Keratinocyte (primary cell): ENCODE data around the gene MISP. TPM values are rescaled to one million over a fixed set of nuclear protein-coding genes. Genes with fewer than 3 reads are reported as not detected.

Experiments
- DNase-seq: peaks from one replicate; pipeline ENCODE4 v3.0.0-alpha.2; 2011; ENCODE audit warnings: low read depth, missing footprints, low spot score
- FAIRE-seq: peaks from 2 replicates; lab custom pipeline; 2011; peaks lifted over from hg19 to GRCh38; lab: Jason Lieb, UNC
- H2AFZ ChIP-seq: 2 replicates; pipeline ENCODE4 v1.6.0; 2012; ENCODE audit warnings: low read length, control low read depth, inconsistent platforms; ENCODE audit not compliant: control insufficient read depth
- H3K27ac ChIP-seq: 2 replicates; pipeline ENCODE4 v1.5.1; 2011; ENCODE audit warnings: low read length; ENCODE audit not compliant: control insufficient read depth, insufficient read depth
- H3K27me3 ChIP-seq: 3 replicates; pipeline ENCODE4 v1.6.0; 2011; ENCODE audit warnings: low read length; ENCODE audit not compliant: control insufficient read depth, insufficient read depth; ENCODE audit errors: extremely low read depth
- H3K36me3 ChIP-seq, 2 experiments: 2 replicates in 1 of 2; 3 replicates in 1 of 2; pipeline ENCODE4 v1.5.1; 2011; ENCODE audit warnings: low read length in 2 of 2, mild to moderate bottlenecking in 1 of 2; ENCODE audit not compliant: control insufficient read depth in 2 of 2, insufficient read depth in 2 of 2; ENCODE audit errors: extremely low read depth in 1 of 2
- H3K4me1 ChIP-seq: 3 replicates; pipeline ENCODE4 v1.5.1; 2011; ENCODE audit warnings: low read length; ENCODE audit not compliant: control insufficient read depth, insufficient read depth; ENCODE audit errors: extremely low read depth
- H3K4me2 ChIP-seq: 3 replicates; pipeline ENCODE4 v1.6.0; 2011; ENCODE audit warnings: low read depth, low read length; ENCODE audit not compliant: control insufficient read depth, insufficient read depth; ENCODE audit errors: extremely low read depth
- H3K4me3 ChIP-seq, 3 experiments: fragments of 200-600 bp in 1 of 3; sonication (generic) in 1 of 3; 2 replicates in 2 of 3; 3 replicates in 1 of 3; pipeline ENCODE4 v1.5.1; 2011 to 2016; ENCODE audit warnings: low read length in 3 of 3, mild to moderate bottlenecking in 3 of 3, control low read depth in 2 of 3, inconsistent platforms in 1 of 3, low read depth in 1 of 3, mixed read lengths in 1 of 3, mixed run types in 1 of 3, moderate library complexity in 1 of 3; ENCODE audit not compliant: control insufficient read depth in 2 of 3, insufficient read depth in 2 of 3; ENCODE audit errors: extremely low read depth in 1 of 3
- H3K79me2 ChIP-seq: 2 replicates; pipeline ENCODE4 v1.6.0; 2012; ENCODE audit warnings: low read length; ENCODE audit not compliant: control insufficient read depth, insufficient read depth
- H3K9ac ChIP-seq: 3 replicates; pipeline ENCODE4 v1.6.0; 2011; ENCODE audit warnings: low read length; ENCODE audit not compliant: control insufficient read depth, insufficient read depth; ENCODE audit errors: extremely low read depth
- H3K9me1 ChIP-seq: 3 replicates; pipeline ENCODE4 v1.6.0; 2011; ENCODE audit warnings: low read length; ENCODE audit not compliant: control insufficient read depth, insufficient read depth; ENCODE audit errors: extremely low read depth
- H3K9me3 ChIP-seq: 2 replicates; pipeline ENCODE4 v1.5.1; 2012; ENCODE audit warnings: low read depth, low read length; ENCODE audit not compliant: control insufficient read depth
- H4K20me1 ChIP-seq: 3 replicates; pipeline ENCODE4 v1.6.0; 2011; ENCODE audit warnings: low read length; ENCODE audit not compliant: control insufficient read depth, insufficient read depth; ENCODE audit errors: extremely low read depth
- CTCF ChIP-seq, 3 experiments: IDR thresholded peaks in 1 of 3; conservative IDR thresholded peaks in 1 of 3; optimal IDR thresholded peaks in 1 of 3; 2 replicates in 2 of 3; 3 replicates in 1 of 3; pipeline versions ENCODE3 to v1.5.1; 2011; ENCODE audit warnings: low read length in 3 of 3, mild to moderate bottlenecking in 3 of 3, moderate library complexity in 2 of 3, control low read depth in 1 of 3, inconsistent platforms in 1 of 3; ENCODE audit not compliant: insufficient read depth in 2 of 3; ENCODE audit errors: extremely low read depth in 1 of 3
- EZH2 ChIP-seq: IDR thresholded peaks from one replicate; pipeline ENCODE4 v1.6.1; 2012; ENCODE audit warnings: inconsistent platforms, mild to moderate bottlenecking, low read length, moderate library complexity
- dilution Hi-C: fragments of 300-500 bp; cut with MboI; formaldehyde crosslinking; loops from one replicate; pipeline ENCODE4 v1.7.0; 2020; ENCODE audit warnings: low sequenced_read_pairs; ENCODE audit not compliant: extremely low pct_ligation_motif_present
- polyA plus RNA-seq, 5 experiments: library from polyadenylated mRNA; depleted of rRNA in 3 of 5; stranded (reverse) in 3 of 5; stranded (forward) in 1 of 5; unstranded in 1 of 5; fragments of >200 nt; gene quantifications; 1 replicate in 1 of 5; 2 replicates in 3 of 5; 3 replicates in 1 of 5; pipeline versions ENCODE4 v1.2.1 to v1.2.3, GENCODE V29; 2011 to 2012; ENCODE audit warnings: missing spikeins in 2 of 5, low read depth in 1 of 5, low replicate concordance in 1 of 5

MISP gene
- polyA plus RNA-seq, 1 donor (not counting 4 experiments of a cell fraction or from before 2014, with no cell fraction given): 17.5 TPM

- Histone ChIP-seq H3K4me1 (no peaks in the 10 kb centered on the region), H3K9me1 (no peaks in the 10 kb centered on the region), H3K4me2 (no peak overlapping the region), H3K36me3 (no peaks in the 10 kb centered on the region), H2AFZ (no peak overlapping the region), H3K27me3 (no peaks in the 10 kb centered on the region), H3K9ac (no peak overlapping the region), H3K9me3 (no peaks in the 10 kb centered on the region), H3K4me3 (no peak overlapping the region), H3K27ac (no peak overlapping the region), H4K20me1 (no peaks in the 10 kb centered on the region), H3K79me2 (no peaks in the 10 kb centered on the region)
- FAIRE-seq (no peak), DNase-seq (no peak)
- dilution Hi-C loops: no loop called here
- TF ChIP-seq EZH2 (no peak), CTCF (optimal IDR thresholded peaks at IDR 0.05 in 1 of 3, IDR thresholded peaks at IDR 0.05 in 1 of 3, conservative IDR thresholded peaks at IDR 0.05 in 1 of 3; ENCODE audit: extremely low read depth in 1 of 3, insufficient read depth in 2 of 3, low read length in 3 of 3) (no peak)
Measured at GRCh38 chr19:736125-736524, 14.8 kb upstream of the MISP start.

- Histone ChIP-seq H3K4me1 (no peaks in the 10 kb centered on the region), H3K27ac (no peak overlapping the region), H4K20me1 (no peaks in the 10 kb centered on the region), H3K36me3 (no peaks in the 10 kb centered on the region), H3K79me2 (no peaks in the 10 kb centered on the region), H3K9me1 (no peaks in the 10 kb centered on the region), H3K4me3 (no peak overlapping the region), H3K9ac (no peak overlapping the region), H3K4me2 (no peak overlapping the region), H3K27me3 (no peaks in the 10 kb centered on the region), H2AFZ (no peak overlapping the region), H3K9me3 (no peaks in the 10 kb centered on the region)
- TF ChIP-seq CTCF (optimal IDR thresholded peaks at IDR 0.05 in 1 of 3, IDR thresholded peaks at IDR 0.05 in 1 of 3, conservative IDR thresholded peaks at IDR 0.05 in 1 of 3; ENCODE audit: extremely low read depth in 1 of 3, insufficient read depth in 2 of 3, low read length in 3 of 3) (peak; percentile 39 to 86 (median 76)), EZH2 (no peak)
- dilution Hi-C loops: no loop called here
- no peak for DNase-seq
- no peak for FAIRE-seq
Measured at GRCh38 chr19:737591-738093, 13.3 kb upstream of the MISP start.
